Hematopoietic multipotent progenitor cell treated with erythropoietin and hydrocortisone succinate and interleukin-3 and kit ligand, for 15 days (in vitro differentiated cells): ENCODE results near the gene NDOR1.

ENCODE experiments used
- DNase-seq: peaks from one replicate; pipeline ENCODE4 v3.0.0-alpha.2; 2015; ENCODE audit warnings: low spot score

The NDOR1 gene

GRCh38 chr9:137183980-137184595, 21.4 kb upstream of the NDOR1 start:
- DNase-seq = no peak

- no peak for DNase-seq
Observed at GRCh38 chr9:137184881-137185660, 20.4 kb upstream of the NDOR1 start.

GRCh38 chr9:137185921-137186320, 19.6 kb upstream of the NDOR1 start:
- DNase-seq = no peak

GRCh38 chr9:137186385-137186784, 19.1 kb upstream of the NDOR1 start:
- DNase-seq = no peak

GRCh38 chr9:137187386-137187785, 18.1 kb upstream of the NDOR1 start:
- DNase-seq = no peak

GRCh38 chr9:137188086-137188489, 17.4 kb upstream of the NDOR1 start:
- no peak for DNase-seq

GRCh38 chr9:137188490-137189296, 16.8 kb upstream of the NDOR1 start, which contains the start of the genes ANAPC2 and SSNA1:
Gene ANAPC2, minus strand, starts transcription at chr9:137188560. Its CDS starts 28 bp downstream, at chr9:137188532.
Gene SSNA1, plus strand, starts transcription at chr9:137188676. Its CDS starts 51 bp downstream, at chr9:137188727.
- DNase-seq = peak; percentile 95

- DNase-seq = no peak
Observed at GRCh38 chr9:137189297-137190295, 15.9 kb upstream of the NDOR1 start.

GRCh38 chr9:137190315-137190856, 15.1 kb upstream of the NDOR1 start:
- no peak for DNase-seq

GRCh38 chr9:137191245-137191644, 14.3 kb upstream of the NDOR1 start:
- DNase-seq = no peak

- no peak for DNase-seq
Observed at GRCh38 chr9:137191691-137192447, 13.6 kb upstream of the NDOR1 start.

GRCh38 chr9:137192448-137192780, 13.1 kb upstream of the NDOR1 start:
- no peak for DNase-seq

GRCh38 chr9:137192859-137193258, 12.6 kb upstream of the NDOR1 start:
- DNase-seq = no peak

- DNase-seq = no peak
Observed at GRCh38 chr9:137193771-137194170, 11.7 kb upstream of the NDOR1 start.

- no peak for DNase-seq
Observed at GRCh38 chr9:137194388-137194787, 11.1 kb upstream of the NDOR1 start.

- DNase-seq = no peak
Observed at GRCh38 chr9:137194909-137195308, 10.6 kb upstream of the NDOR1 start.

GRCh38 chr9:137195525-137196220, 9.8 kb upstream of the NDOR1 start:
- no peak for DNase-seq

GRCh38 chr9:137198051-137198901, 7.2 kb upstream of the NDOR1 start:
- no peak for DNase-seq

- no peak for DNase-seq
Observed at GRCh38 chr9:137198902-137199283, 6.6 kb upstream of the NDOR1 start.
